SK-N-SH (cell line): ENCODE results near the gene HAUS2. TPM values are rescaled to one million over a fixed set of nuclear protein-coding genes. Genes with fewer than 3 reads are reported as not detected.

ENCODE experiments used
- CTCF ChIA-PET: fragments of 300-600, 350-600 bp; formaldehyde crosslinking; extraction: SDS; loops from one replicate; lab custom pipeline; 2021; lab: Yijun Ruan, JAX
- POLR2A ChIA-PET: fragments of 350-600 bp; sonication (Branson Sonifier 250); formaldehyde crosslinking; extraction: SDS; loops from one replicate; lab custom pipeline; 2020; ENCODE audit warnings: antibody characterized with exemption, inconsistent platforms; lab: Yijun Ruan, JAX
- DNase-seq: peaks from one replicate; pipeline ENCODE4 v3.0.0; 2012
- H2AFZ ChIP-seq: fragments of 200-600 bp; sonication (generic); 2 replicates; pipeline ENCODE4 v1.8.1; 2016; ENCODE audit warnings: antibody characterized with exemption, mild to moderate bottlenecking, low read depth
- H3F3A ChIP-seq: fragments of 200-600 bp; sonication (generic); replicated peaks from 2 replicates; pipeline ENCODE3; 2016; ENCODE audit warnings: antibody characterized with exemption, mild to moderate bottlenecking; ENCODE audit not compliant: insufficient read depth
- H3K27ac ChIP-seq, 2 experiments: fragments of 200-500 bp in 1 of 2; fragments of 200-600 bp in 1 of 2; sonication (Bioruptor generic) in 1 of 2; sonication (generic), shearing (Covaris generic) in 1 of 2; 2 replicates each; pipeline versions ENCODE4 v1.5.1 to v1.6.1; 2014 to 2016; ENCODE audit warnings: low read depth in 2 of 2, inconsistent platforms in 1 of 2, low read length in 1 of 2, mild to moderate bottlenecking in 1 of 2, mixed read lengths in 1 of 2
- H3K27me3 ChIP-seq: fragments of 200-600 bp; sonication (generic), shearing (Covaris generic); 2 replicates; pipeline ENCODE4 v1.6.1; 2016; ENCODE audit warnings: mixed run types; ENCODE audit not compliant: insufficient read depth
- H3K36me3 ChIP-seq, 2 experiments: fragments of 200-500 bp in 1 of 2; fragments of 200-600 bp in 1 of 2; sonication (Bioruptor generic) in 1 of 2; sonication (generic) in 1 of 2; replicated peaks in 1 of 2; 2 replicates each; pipeline versions ENCODE3 to v1.5.1; 2014 to 2016; ENCODE audit warnings: low read length in 1 of 2, mild to moderate bottlenecking in 1 of 2; ENCODE audit not compliant: insufficient read depth in 2 of 2, control insufficient read depth in 1 of 2
- H3K4me1 ChIP-seq, 2 experiments: fragments of 200-500 bp in 1 of 2; fragments of 200-600 bp in 1 of 2; sonication (Bioruptor generic) in 1 of 2; sonication (generic), shearing (Covaris generic) in 1 of 2; 2 replicates each; pipeline versions ENCODE4 v1.5.1 to v1.6.1; 2014 to 2016; ENCODE audit warnings: low read depth in 1 of 2, low read length in 1 of 2, mixed run types in 1 of 2; ENCODE audit not compliant: insufficient read depth in 2 of 2, control insufficient read depth in 1 of 2
- H3K4me2 ChIP-seq: fragments of 200-600 bp; sonication (generic), shearing (Covaris generic); 2 replicates; pipeline ENCODE4 v1.6.1; 2017; ENCODE audit warnings: mixed run types
- H3K4me3 ChIP-seq, 2 experiments: fragments of 200-500 bp in 1 of 2; fragments of 200-600 bp in 1 of 2; sonication (Bioruptor generic) in 1 of 2; sonication (generic), shearing (Covaris generic) in 1 of 2; 2 replicates each; pipeline versions ENCODE4 v1.5.1 to v1.8.1; 2014 to 2016; ENCODE audit warnings: low read depth in 2 of 2, inconsistent platforms in 1 of 2, low read length in 1 of 2, mild to moderate bottlenecking in 1 of 2, mixed read lengths in 1 of 2, moderate library complexity in 1 of 2
- H3K79me2 ChIP-seq: fragments of 200-600 bp; sonication (generic); 2 replicates; pipeline ENCODE4 v1.8.1; 2017; ENCODE audit warnings: mild to moderate bottlenecking; ENCODE audit not compliant: insufficient read depth
- H3K9ac ChIP-seq: fragments of 200-600 bp; sonication (generic); 2 replicates; pipeline ENCODE4 v1.6.1; 2017; ENCODE audit warnings: mixed run types
- H3K9me2 ChIP-seq: fragments of 200-600 bp; sonication (generic); 2 replicates; pipeline ENCODE4 v1.6.1; 2017; ENCODE audit warnings: mixed run types
- H3K9me3 ChIP-seq: fragments of 200-600 bp; sonication (generic); 2 replicates; pipeline ENCODE4 v1.6.1; 2017; ENCODE audit warnings: mixed run types, mild to moderate bottlenecking, moderate library complexity
- H4K20me1 ChIP-seq: fragments of 200-600 bp; sonication (generic); 2 replicates; pipeline ENCODE4 v1.6.1; 2017; ENCODE audit warnings: mild to moderate bottlenecking, mixed run types; ENCODE audit not compliant: insufficient read depth
- EZH2phosphoT487 ChIP-seq: fragments of 200-600 bp; sonication (generic); IDR thresholded peaks from 2 replicates; pipeline ENCODE4 v1.6.1; 2017; ENCODE audit warnings: low read depth, mixed run types, mild to moderate bottlenecking, antibody characterized with exemption, moderate library complexity, borderline replicate concordance
- FOXJ3 ChIP-seq: sonication (generic); formaldehyde crosslinking; IDR thresholded peaks from 2 replicates; pipeline ENCODE4 v1.5.1; 2020; ENCODE audit warnings: mild to moderate bottlenecking, missing genetic modification reagents
- FOXM1 ChIP-seq: IDR thresholded peaks from 2 replicates; pipeline ENCODE4 v1.4.0; 2012; ENCODE audit warnings: low read depth, mild to moderate bottlenecking
- GABPA ChIP-seq: IDR thresholded peaks from 2 replicates; pipeline ENCODE4 v1.4.0; 2012; ENCODE audit warnings: low read depth, mild to moderate bottlenecking
- MEF2A ChIP-seq: IDR thresholded peaks from 2 replicates; pipeline ENCODE4 v1.4.0; 2012; ENCODE audit warnings: low read depth, borderline replicate concordance
- NFIC ChIP-seq: IDR thresholded peaks from 2 replicates; pipeline ENCODE4 v1.4.0; 2012; ENCODE audit warnings: borderline replicate concordance
- NRF1 ChIP-seq: IDR thresholded peaks from 2 replicates; pipeline ENCODE4 v1.6.1; 2012; ENCODE audit warnings: low read depth, mild to moderate bottlenecking, low read length
- POLR2AphosphoS5 ChIP-seq: IDR thresholded peaks from 2 replicates; pipeline ENCODE4 v1.6.1; 2012; ENCODE audit warnings: low read depth, low read length
- RCOR1 ChIP-seq: fragments of 150-350 bp; IDR thresholded peaks from 2 replicates; pipeline ENCODE4 v1.6.1; 2017; ENCODE audit warnings: antibody characterized with exemption, low read length
- RFX5 ChIP-seq: IDR thresholded peaks from 2 replicates; pipeline ENCODE4 v1.6.1; 2012; ENCODE audit warnings: mild to moderate bottlenecking, improper control_type of control experiment, low read length
- RXRA ChIP-seq: IDR thresholded peaks from 2 replicates; pipeline ENCODE4 v1.4.0; 2012; ENCODE audit warnings: low read depth, mild to moderate bottlenecking, borderline replicate concordance
- SIN3A ChIP-seq: IDR thresholded peaks from 2 replicates; pipeline ENCODE4 v1.6.1; 2012; ENCODE audit warnings: low read depth, mild to moderate bottlenecking, low read length, moderate library complexity, borderline replicate concordance
- YY1 ChIP-seq: IDR thresholded peaks from 2 replicates; pipeline ENCODE4 v1.4.0; 2012; ENCODE audit warnings: low read depth, mild to moderate bottlenecking
- WGBS: methylation state at CpG from one replicate; pipeline ENCODE4 v1.1.6; 2017; ENCODE audit warnings: low lambda C conversion rate; 5-methylcytosine and 5-hydroxymethylcytosine counted together
- polyA plus RNA-seq, 3 experiments: library from polyadenylated mRNA; depleted of rRNA; stranded (reverse); fragments of >200 nt; gene quantifications; 2 replicates each; pipeline ENCODE4 v1.2.3, GENCODE V29; 2012
- TF ChIP-seq, protein P1 (sequence below): IDR thresholded peaks from 2 replicates; pipeline ENCODE4 v1.4.0; 2012; ENCODE audit warnings: low read depth
- TF ChIP-seq, protein P2 (sequence below): fragments of 150-350 bp; IDR thresholded peaks from 2 replicates; pipeline ENCODE4 v1.6.1; 2017; ENCODE audit warnings: antibody characterized with exemption, low read length, low read depth, borderline replicate concordance
- TF ChIP-seq, protein P3 (sequence below): fragments of 150-350 bp; IDR thresholded peaks from 2 replicates; pipeline ENCODE4 v1.6.1; 2016; ENCODE audit warnings: mild to moderate bottlenecking, low read depth, low read length
- TF ChIP-seq, protein P4 (sequence below): IDR thresholded peaks from 2 replicates; pipeline ENCODE4 v1.4.0; 2012; ENCODE audit warnings: low read depth, borderline replicate concordance
- TF ChIP-seq, protein P5 (sequence below): fragments of 200-600 bp; sonication (generic); IDR thresholded peaks from 2 replicates; pipeline ENCODE4 v1.6.1; 2017; ENCODE audit warnings: antibody characterized with exemption, mild to moderate bottlenecking, moderate library complexity

HAUS2 gene
- polyA plus RNA-seq, 1 of the 3 experiments (the other 2 are of a cell fraction) = 9.4 TPM

GRCh38 chr15:42502477-42502876 is 46.2 kb upstream of the HAUS2 start:
- ChIA-PET POLR2A (no interaction called here), CTCF (interaction anchor here (1.0 kb wide), 1 partner anchor 30 kb away, joined by 3 read pairs; no protein-coding TSS in a partner anchor)
- no peak for DNase-seq
- Histone ChIP-seq H3K36me3 (peaks cover 0 to 26% of the 10 kb centered on the region in 2 experiments), H3K4me2 (no peak overlapping the region), H3F3A (peaks cover 25% of the 10 kb centered on the region), H3K9ac (no peak overlapping the region), H4K20me1 (peaks cover 8% of the 10 kb centered on the region; the same call in 1 of the 2 replicates), H3K4me1 (peaks cover 6 to 14% of the 10 kb centered on the region in 2 experiments; a peak in 3 of 4 replicates)
- TF ChIP-seq, protein P1, sequence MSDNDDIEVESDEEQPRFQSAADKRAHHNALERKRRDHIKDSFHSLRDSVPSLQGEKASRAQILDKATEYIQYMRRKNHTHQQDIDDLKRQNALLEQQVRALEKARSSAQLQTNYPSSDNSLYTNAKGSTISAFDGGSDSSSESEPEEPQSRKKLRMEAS = no peak
- no peak for TF ChIP-seq YY1
- TF ChIP-seq POLR2AphosphoS5 = no peak
- no peak for TF ChIP-seq RCOR1
- TF ChIP-seq NFIC = no peak
- TF ChIP-seq, protein P2, sequence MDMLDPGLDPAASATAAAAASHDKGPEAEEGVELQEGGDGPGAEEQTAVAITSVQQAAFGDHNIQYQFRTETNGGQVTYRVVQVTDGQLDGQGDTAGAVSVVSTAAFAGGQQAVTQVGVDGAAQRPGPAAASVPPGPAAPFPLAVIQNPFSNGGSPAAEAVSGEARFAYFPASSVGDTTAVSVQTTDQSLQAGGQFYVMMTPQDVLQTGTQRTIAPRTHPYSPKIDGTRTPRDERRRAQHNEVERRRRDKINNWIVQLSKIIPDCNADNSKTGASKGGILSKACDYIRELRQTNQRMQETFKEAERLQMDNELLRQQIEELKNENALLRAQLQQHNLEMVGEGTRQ = no peak
- TF ChIP-seq RFX5 = no peak
- TF ChIP-seq, protein P3, sequence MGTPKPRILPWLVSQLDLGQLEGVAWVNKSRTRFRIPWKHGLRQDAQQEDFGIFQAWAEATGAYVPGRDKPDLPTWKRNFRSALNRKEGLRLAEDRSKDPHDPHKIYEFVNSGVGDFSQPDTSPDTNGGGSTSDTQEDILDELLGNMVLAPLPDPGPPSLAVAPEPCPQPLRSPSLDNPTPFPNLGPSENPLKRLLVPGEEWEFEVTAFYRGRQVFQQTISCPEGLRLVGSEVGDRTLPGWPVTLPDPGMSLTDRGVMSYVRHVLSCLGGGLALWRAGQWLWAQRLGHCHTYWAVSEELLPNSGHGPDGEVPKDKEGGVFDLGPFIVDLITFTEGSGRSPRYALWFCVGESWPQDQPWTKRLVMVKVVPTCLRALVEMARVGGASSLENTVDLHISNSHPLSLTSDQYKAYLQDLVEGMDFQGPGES = no peak
- TF ChIP-seq GABPA = no peak
- TF ChIP-seq SIN3A = no peak
- TF ChIP-seq MEF2A = no peak
- no peak for TF ChIP-seq EZH2phosphoT487
- no peak for TF ChIP-seq FOXJ3 (CRISPR knock-in tag)
- no peak for TF ChIP-seq FOXM1
- TF ChIP-seq, all 33 proteins: peak for 0
- H3K27me3 ChIP-seq = no peaks in the 10 kb centered on the region
- H3K79me2 ChIP-seq = peaks cover 99% of the 10 kb centered on the region
- 90% methylated on average over 4 of the region's 4 CpGs for WGBS
- H3K4me3 ChIP-seq = no peak overlapping the region
- H2AFZ ChIP-seq = no peak overlapping the region
- no peaks in the 10 kb centered on the region for H3K9me3 ChIP-seq
- H3K27ac ChIP-seq = no peak overlapping the region
- H3K9me2 ChIP-seq = no peaks in the 10 kb centered on the region

- H2AFZ ChIP-seq = no peak overlapping the region
- ChIA-PET CTCF (no interaction called here), POLR2A (no interaction called here)
- peaks cover 0 to 26% of the 10 kb centered on the region in 2 experiments for H3K36me3 ChIP-seq
- H3K4me1 ChIP-seq = peaks cover 6 to 19% of the 10 kb centered on the region in 2 experiments; a peak in 3 of 4 replicates
- no peaks in the 10 kb centered on the region for H3K9me3 ChIP-seq
- peaks cover 22% of the 10 kb centered on the region for H3F3A ChIP-seq
- H3K9me2 ChIP-seq = no peaks in the 10 kb centered on the region
- TF ChIP-seq RXRA = no peak
- TF ChIP-seq, protein P4, sequence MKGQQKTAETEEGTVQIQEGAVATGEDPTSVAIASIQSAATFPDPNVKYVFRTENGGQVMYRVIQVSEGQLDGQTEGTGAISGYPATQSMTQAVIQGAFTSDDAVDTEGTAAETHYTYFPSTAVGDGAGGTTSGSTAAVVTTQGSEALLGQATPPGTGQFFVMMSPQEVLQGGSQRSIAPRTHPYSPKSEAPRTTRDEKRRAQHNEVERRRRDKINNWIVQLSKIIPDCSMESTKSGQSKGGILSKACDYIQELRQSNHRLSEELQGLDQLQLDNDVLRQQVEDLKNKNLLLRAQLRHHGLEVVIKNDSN = no peak
- TF ChIP-seq, protein P3 = no peak
- TF ChIP-seq, protein P5, sequence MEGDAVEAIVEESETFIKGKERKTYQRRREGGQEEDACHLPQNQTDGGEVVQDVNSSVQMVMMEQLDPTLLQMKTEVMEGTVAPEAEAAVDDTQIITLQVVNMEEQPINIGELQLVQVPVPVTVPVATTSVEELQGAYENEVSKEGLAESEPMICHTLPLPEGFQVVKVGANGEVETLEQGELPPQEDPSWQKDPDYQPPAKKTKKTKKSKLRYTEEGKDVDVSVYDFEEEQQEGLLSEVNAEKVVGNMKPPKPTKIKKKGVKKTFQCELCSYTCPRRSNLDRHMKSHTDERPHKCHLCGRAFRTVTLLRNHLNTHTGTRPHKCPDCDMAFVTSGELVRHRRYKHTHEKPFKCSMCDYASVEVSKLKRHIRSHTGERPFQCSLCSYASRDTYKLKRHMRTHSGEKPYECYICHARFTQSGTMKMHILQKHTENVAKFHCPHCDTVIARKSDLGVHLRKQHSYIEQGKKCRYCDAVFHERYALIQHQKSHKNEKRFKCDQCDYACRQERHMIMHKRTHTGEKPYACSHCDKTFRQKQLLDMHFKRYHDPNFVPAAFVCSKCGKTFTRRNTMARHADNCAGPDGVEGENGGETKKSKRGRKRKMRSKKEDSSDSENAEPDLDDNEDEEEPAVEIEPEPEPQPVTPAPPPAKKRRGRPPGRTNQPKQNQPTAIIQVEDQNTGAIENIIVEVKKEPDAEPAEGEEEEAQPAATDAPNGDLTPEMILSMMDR = no peak
- no peak for TF ChIP-seq NRF1
- TF ChIP-seq POLR2AphosphoS5 = no peak
- no peak overlapping the region for H3K9ac ChIP-seq
- DNase-seq = no peak
- no peak overlapping the region for H3K4me3 ChIP-seq
- H3K79me2 ChIP-seq = peaks cover 99% of the 10 kb centered on the region
- H3K4me2 ChIP-seq = no peak overlapping the region
- H3K27me3 ChIP-seq = no peaks in the 10 kb centered on the region
- H3K27ac ChIP-seq = no peak overlapping the region
- peaks cover 8% of the 10 kb centered on the region; the same call in 1 of the 2 replicates for H4K20me1 ChIP-seq
- WGBS = 94% methylated on average over 1 of the region's 1 CpG
Observed at GRCh38 chr15:42503825-42504224, 44.8 kb upstream of the HAUS2 start.
